Adipocyte (in vitro differentiated cells): ENCODE results near the gene RABGAP1.

ENCODE experiments used
- DNase-seq: peaks from one replicate; pipeline ENCODE4 v3.0.0-alpha.2; 2015; ENCODE audit warnings: low read depth
- H3K27me3 ChIP-seq: replicated peaks from 2 replicates; pipeline ENCODE4 v1.7.0; 2013; ENCODE audit warnings: mild to moderate bottlenecking, low read length, moderate library complexity; ENCODE audit not compliant: control insufficient read depth, insufficient read depth
- H3K36me3 ChIP-seq: 2 replicates; pipeline ENCODE4 v1.7.0; 2013; ENCODE audit warnings: low read length, mild to moderate bottlenecking, moderate library complexity; ENCODE audit not compliant: control insufficient read depth, insufficient read depth, severe bottlenecking
- H3K4me1 ChIP-seq: 2 replicates; pipeline ENCODE4 v1.7.0; 2013; ENCODE audit warnings: mild to moderate bottlenecking, low read length, moderate library complexity; ENCODE audit not compliant: control insufficient read depth, insufficient read depth
- H3K4me3 ChIP-seq: 2 replicates; pipeline ENCODE4 v1.7.0; 2013; ENCODE audit warnings: mild to moderate bottlenecking, low read length, moderate library complexity
- H3K9ac ChIP-seq: 2 replicates; pipeline ENCODE4 v1.7.0; 2013; ENCODE audit warnings: mild to moderate bottlenecking, low read length, moderate library complexity
- H3K9me3 ChIP-seq: 2 replicates; pipeline ENCODE4 v1.7.0; 2013; ENCODE audit warnings: mild to moderate bottlenecking, low read length, moderate library complexity; ENCODE audit not compliant: control insufficient read depth

Gene RABGAP1

DNA sequence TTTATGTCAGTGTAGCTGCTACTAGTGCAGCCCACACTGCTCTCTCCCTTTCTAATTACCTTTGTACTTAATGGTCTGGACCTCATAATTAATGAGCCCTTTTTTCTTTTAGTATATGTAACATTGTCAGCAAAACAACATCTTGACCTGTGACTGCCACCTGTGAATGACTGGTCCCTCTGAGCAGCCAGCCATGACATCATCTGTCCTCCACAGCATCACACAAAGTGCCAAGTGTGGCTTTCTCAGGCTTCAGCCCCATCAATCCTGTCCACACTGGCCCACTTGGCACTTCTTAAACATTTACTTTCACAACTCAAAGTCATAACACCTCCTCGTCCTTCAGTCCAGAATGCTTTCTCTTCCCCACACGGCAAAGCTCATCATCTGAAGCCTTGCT lies 197.3 kb downstream of the RABGAP1 start:
- Histone ChIP-seq H3K36me3 (no peaks in the 10 kb centered on the region), H3K9ac (no peak overlapping the region)

DNA sequence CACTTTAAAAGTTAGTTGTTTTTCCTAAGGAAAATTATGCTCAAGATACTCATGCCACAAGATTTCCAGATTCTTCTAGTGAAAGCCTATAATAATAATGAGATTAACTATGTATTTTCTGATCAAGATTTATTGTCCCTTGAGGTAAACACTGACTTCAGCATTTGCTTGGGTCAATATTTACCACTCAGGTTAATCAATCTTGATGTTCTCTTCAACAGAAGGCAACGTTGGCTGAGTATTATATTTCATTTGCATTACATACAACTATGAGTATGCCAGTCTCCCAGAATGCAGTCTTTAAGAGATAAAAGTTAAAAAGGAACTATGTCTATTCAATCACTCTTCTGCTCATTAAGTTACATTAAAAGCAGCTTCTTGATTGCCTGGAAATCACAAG lies 208.2 kb downstream of the RABGAP1 start:
- Histone ChIP-seq H3K4me3 (no peak overlapping the region), H3K9me3 (peaks cover 7% of the 10 kb centered on the region), H3K27me3 (no peaks in the 10 kb centered on the region), H3K36me3 (no peaks in the 10 kb centered on the region), H3K4me1 (no peaks in the 10 kb centered on the region), H3K9ac (no peak overlapping the region)
- DNase-seq, result no peak

More for the DNA sequence above, 197.3 kb downstream of the RABGAP1 start:
- no peaks in the 10 kb centered on the region for H3K9me3 ChIP-seq
- no peak for DNase-seq
- H3K4me3 ChIP-seq, result no peak overlapping the region
- no peaks in the 10 kb centered on the region for H3K27me3 ChIP-seq
- no peaks in the 10 kb centered on the region for H3K4me1 ChIP-seq

DNA sequence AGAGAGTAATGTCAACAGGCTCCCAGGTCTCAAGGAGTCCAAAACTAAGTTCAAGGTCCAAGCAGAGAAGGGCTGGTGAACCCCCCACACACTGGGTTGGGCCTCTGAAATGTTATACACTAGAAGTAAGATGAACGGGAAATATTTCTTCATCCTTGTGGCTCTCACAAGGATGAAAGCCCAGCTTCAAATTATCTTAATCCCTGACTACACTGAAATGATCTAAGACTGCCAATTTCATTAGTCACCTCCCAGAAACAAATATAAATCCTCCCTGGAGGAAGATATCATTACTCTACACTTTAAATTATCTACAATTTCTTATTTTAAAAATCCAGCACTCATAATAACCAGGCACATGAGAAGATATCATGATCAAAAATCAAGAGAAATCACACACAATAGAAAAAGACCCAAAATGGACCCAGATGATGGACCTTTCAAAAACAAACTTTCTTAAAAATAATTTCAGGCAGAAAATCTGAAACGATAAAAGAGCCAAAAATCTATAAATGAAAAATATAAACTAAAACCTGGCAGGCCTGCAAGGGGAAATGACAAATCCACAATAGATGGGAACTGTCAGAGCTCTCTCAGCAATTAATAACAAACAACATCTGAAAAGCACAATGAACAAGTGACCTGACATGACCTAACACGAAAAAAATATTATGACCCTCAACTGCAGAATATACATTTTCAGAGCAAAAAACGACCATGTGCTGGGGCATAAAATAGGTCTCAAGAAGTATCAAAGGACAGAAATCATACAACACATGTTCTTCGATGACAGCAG lies 210.1 kb downstream of the RABGAP1 start:
- Histone ChIP-seq H3K4me3 (no peak overlapping the region), H3K36me3 (no peaks in the 10 kb centered on the region), H3K4me1 (no peaks in the 10 kb centered on the region), H3K27me3 (no peaks in the 10 kb centered on the region), H3K9me3 (peaks cover 7% of the 10 kb centered on the region), H3K9ac (no peak overlapping the region)
- no peak for DNase-seq
